ENCODE results near the gene CPT1C. TPM values are rescaled to one million over a fixed set of nuclear protein-coding genes. Genes with fewer than 3 reads are reported as not detected.

CPT1C gene
- total and polyA plus RNA-seq, 2 donors (not counting 1 experiment from before 2014, with no cell fraction given) = 0.30 to 1.7 TPM

DNA sequence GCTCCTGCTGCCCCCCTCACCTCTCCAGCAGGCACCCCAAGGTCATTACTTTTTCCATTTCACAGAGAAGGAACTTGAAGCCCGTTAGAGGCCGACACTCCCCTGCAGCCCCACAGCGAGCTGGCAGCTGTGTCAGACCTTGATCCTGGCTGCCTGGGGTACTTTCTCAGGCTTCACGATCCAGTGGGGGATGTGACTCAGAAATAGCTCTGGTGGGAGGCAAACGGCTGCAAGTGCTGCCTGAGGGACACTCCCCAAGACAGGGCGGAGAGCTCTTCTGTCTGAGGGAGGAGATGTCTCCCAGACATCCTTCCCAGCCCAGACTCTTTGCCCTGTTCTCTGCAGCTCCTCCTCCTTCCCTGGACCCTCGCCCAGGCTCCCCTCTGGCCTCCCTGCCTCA lies 67.4 kb downstream of the CPT1C start:
- no peak overlapping the region for H3K27ac ChIP-seq (ENCODE audit: low read length in 2 of 2)
- Mint-ChIP-seq H3K4me3 (no peak overlapping the region), H3K27me3 (no peaks in the 10 kb centered on the region), H3K4me1 (no peaks in the 10 kb centered on the region), H3K27ac (no peak overlapping the region), H3K9me3 (ENCODE audit: insufficient read depth) (no peaks in the 10 kb centered on the region)
- no peaks in the 10 kb centered on the region for H4K20me1 ChIP-seq (ENCODE audit: control insufficient read depth, insufficient read depth, low read length, poor library complexity, severe bottlenecking)
- ATAC-seq (ENCODE audit: low read depth) (no peak), DNase-seq (no peak)
- H3K9me3 ChIP-seq (ENCODE audit: control extremely low read depth in 1 of 3, control insufficient read depth in 2 of 3, insufficient read depth in 1 of 3, low read length in 2 of 3) = peaks cover 0 to 20% (median 1%) of the 10 kb centered on the region in 3 donors
- H3K27me3 ChIP-seq (replicated peaks in 1 of 4; ENCODE audit: control extremely low read depth in 1 of 4, control insufficient read depth in 3 of 4, insufficient read depth in 4 of 4, low read length in 3 of 4) = peaks cover 0 to 3% (median 0%) of the 10 kb centered on the region in 4 experiments
- H3K36me3 ChIP-seq (replicated peaks in 1 of 2; ENCODE audit: control extremely low read depth in 1 of 2, control insufficient read depth in 1 of 2, extremely low read depth in 1 of 2, insufficient read depth in 2 of 2, low read length in 1 of 2) = no peaks in the 10 kb centered on the region
- ChIA-PET POLR2A (no interaction called here), CTCF (interaction anchor here (0.6 kb wide), 1 partner anchor 153 kb away, joined by 3 read pairs; no protein-coding TSS in a partner anchor)
- H3K79me2 ChIP-seq (ENCODE audit: control insufficient read depth, insufficient read depth, low read length) = no peaks in the 10 kb centered on the region
- intact Hi-C loops (cut with micrococcal nuclease) = no loop called here
- H3K9ac ChIP-seq (ENCODE audit: low read length) = no peak overlapping the region
- no peak overlapping the region for H3K4me2 ChIP-seq (replicated peaks; ENCODE audit: low read depth, low read length, poor library complexity, severe bottlenecking)
- no peak for TF ChIP-seq EZH2 (IDR thresholded peaks at IDR 0.05; ENCODE audit: borderline replicate concordance, insufficient read depth, low read depth, low read length, poor library complexity, severe bottlenecking)
- no peak for TF ChIP-seq CTCF (IDR thresholded peaks at IDR 0.05)
- H3K4me1 ChIP-seq (ENCODE audit: control insufficient read depth in 2 of 2, insufficient read depth in 2 of 2, low read length in 2 of 2) = no peaks in the 10 kb centered on the region
- no peak overlapping the region for H3K4me3 ChIP-seq (ENCODE audit: control extremely low read depth in 1 of 5, extremely low read depth in 1 of 5, insufficient read depth in 1 of 5, low read depth in 2 of 5, low read length in 4 of 5)
- H2AFZ ChIP-seq (ENCODE audit: insufficient read depth, low read depth, low read length, poor library complexity, severe bottlenecking) = no peak overlapping the region
- 88% methylated on average over 6 of the region's 7 CpGs for WGBS (ENCODE audit: insufficient coverage)

DNA sequence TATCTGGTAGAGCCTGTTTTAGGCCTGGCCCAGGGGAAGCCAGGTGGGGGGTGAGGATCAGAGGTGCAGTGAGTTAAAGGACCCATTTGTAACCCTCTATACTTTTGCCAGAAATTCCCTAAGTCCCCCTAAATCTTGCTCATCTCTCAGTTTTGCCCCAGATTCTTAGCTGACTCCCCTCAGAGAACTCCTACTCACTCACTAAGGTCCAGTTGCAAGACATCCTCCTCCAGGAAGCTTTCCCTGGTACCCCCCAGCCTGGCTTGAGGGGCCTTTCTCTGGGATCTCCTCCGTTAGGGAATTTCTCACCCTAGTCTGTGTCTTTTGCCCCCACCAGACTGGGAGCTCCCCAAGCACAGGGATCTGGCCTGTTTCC lies 70.3 kb downstream of the CPT1C start:
- Mint-ChIP-seq H3K4me1 (peaks cover 5% of the 10 kb centered on the region), H3K4me3 (no peak overlapping the region), H3K27ac (no peak overlapping the region), H3K27me3 (no peaks in the 10 kb centered on the region), H3K9me3 (ENCODE audit: insufficient read depth) (no peaks in the 10 kb centered on the region)
- H3K4me1 ChIP-seq (ENCODE audit: control insufficient read depth in 2 of 2, insufficient read depth in 2 of 2, low read length in 2 of 2) = peaks cover 3 to 8% of the 10 kb centered on the region in 2 donors
- H2AFZ ChIP-seq (ENCODE audit: insufficient read depth, low read depth, low read length, poor library complexity, severe bottlenecking) = peak overlapping the region; percentile 38
- intact Hi-C loops (cut with micrococcal nuclease) = no loop called here
- DNase-seq = no peak
- peaks cover 0 to 8% (median 0%) of the 10 kb centered on the region in 3 donors for H3K9me3 ChIP-seq (ENCODE audit: control extremely low read depth in 1 of 3, control insufficient read depth in 2 of 3, insufficient read depth in 1 of 3, low read length in 2 of 3)
- ATAC-seq (ENCODE audit: low read depth) = no peak
- CTCF ChIA-PET = no interaction called here
- peaks cover 0 to 3% (median 0%) of the 10 kb centered on the region in 4 experiments for H3K27me3 ChIP-seq (replicated peaks in 1 of 4; ENCODE audit: control extremely low read depth in 1 of 4, control insufficient read depth in 3 of 4, insufficient read depth in 4 of 4, low read length in 3 of 4)
- no peak overlapping the region for H3K9ac ChIP-seq (ENCODE audit: low read length)
- H3K79me2 ChIP-seq (ENCODE audit: control insufficient read depth, insufficient read depth, low read length) = no peaks in the 10 kb centered on the region
- POLR2A ChIA-PET = interaction anchor here (0.6 kb wide), 1 partner anchor 11 kb away, joined by 3 read pairs; no protein-coding TSS in a partner anchor
- TF ChIP-seq EZH2 (IDR thresholded peaks at IDR 0.05; ENCODE audit: borderline replicate concordance, insufficient read depth, low read depth, low read length, poor library complexity, severe bottlenecking) (no peak), CTCF (IDR thresholded peaks at IDR 0.05) (no peak)
- no peaks in the 10 kb centered on the region for H3K36me3 ChIP-seq (replicated peaks in 1 of 2; ENCODE audit: control extremely low read depth in 1 of 2, control insufficient read depth in 1 of 2, extremely low read depth in 1 of 2, insufficient read depth in 2 of 2, low read length in 1 of 2)
- H4K20me1 ChIP-seq (ENCODE audit: control insufficient read depth, insufficient read depth, low read length, poor library complexity, severe bottlenecking) = no peaks in the 10 kb centered on the region
- H3K27ac ChIP-seq (ENCODE audit: low read length in 2 of 2) = no peak overlapping the region
- WGBS (ENCODE audit: insufficient coverage) = 100% methylated on average over 1 of the region's 1 CpG
- no peak overlapping the region for H3K4me2 ChIP-seq (replicated peaks; ENCODE audit: low read depth, low read length, poor library complexity, severe bottlenecking)
- H3K4me3 ChIP-seq (ENCODE audit: control extremely low read depth in 1 of 5, extremely low read depth in 1 of 5, insufficient read depth in 1 of 5, low read depth in 2 of 5, low read length in 4 of 5) = no peak overlapping the region
